SK-N-SH (cell line): ENCODE data around the gene PKDCC. TPM values are rescaled to one million over a fixed set of nuclear protein-coding genes. Genes with fewer than 3 reads are reported as not detected.

ENCODE experiments used
- CTCF ChIA-PET: fragments of 300-600, 350-600 bp; formaldehyde crosslinking; extraction: SDS; loops from one replicate; lab custom pipeline; 2021; lab: Yijun Ruan, JAX
- POLR2A ChIA-PET: fragments of 350-600 bp; sonication (Branson Sonifier 250); formaldehyde crosslinking; extraction: SDS; loops from one replicate; lab custom pipeline; 2020; ENCODE audit warnings: antibody characterized with exemption, inconsistent platforms; lab: Yijun Ruan, JAX
- DNase-seq: peaks from one replicate; pipeline ENCODE4 v3.0.0; 2012
- H2AFZ ChIP-seq: fragments of 200-600 bp; sonication (generic); 2 replicates; pipeline ENCODE4 v1.8.1; 2016; ENCODE audit warnings: antibody characterized with exemption, mild to moderate bottlenecking, low read depth
- H3F3A ChIP-seq: fragments of 200-600 bp; sonication (generic); replicated peaks from 2 replicates; pipeline ENCODE3; 2016; ENCODE audit warnings: antibody characterized with exemption, mild to moderate bottlenecking; ENCODE audit not compliant: insufficient read depth
- H3K27ac ChIP-seq, 2 experiments: fragments of 200-500 bp in 1 of 2; fragments of 200-600 bp in 1 of 2; sonication (Bioruptor generic) in 1 of 2; sonication (generic), shearing (Covaris generic) in 1 of 2; 2 replicates each; pipeline versions ENCODE4 v1.5.1 to v1.6.1; 2014 to 2016; ENCODE audit warnings: low read depth in 2 of 2, inconsistent platforms in 1 of 2, low read length in 1 of 2, mild to moderate bottlenecking in 1 of 2, mixed read lengths in 1 of 2
- H3K27me3 ChIP-seq: fragments of 200-600 bp; sonication (generic), shearing (Covaris generic); 2 replicates; pipeline ENCODE4 v1.6.1; 2016; ENCODE audit warnings: mixed run types; ENCODE audit not compliant: insufficient read depth
- H3K36me3 ChIP-seq, 2 experiments: fragments of 200-500 bp in 1 of 2; fragments of 200-600 bp in 1 of 2; sonication (Bioruptor generic) in 1 of 2; sonication (generic) in 1 of 2; replicated peaks in 1 of 2; 2 replicates each; pipeline versions ENCODE3 to v1.5.1; 2014 to 2016; ENCODE audit warnings: low read length in 1 of 2, mild to moderate bottlenecking in 1 of 2; ENCODE audit not compliant: insufficient read depth in 2 of 2, control insufficient read depth in 1 of 2
- H3K4me1 ChIP-seq, 2 experiments: fragments of 200-500 bp in 1 of 2; fragments of 200-600 bp in 1 of 2; sonication (Bioruptor generic) in 1 of 2; sonication (generic), shearing (Covaris generic) in 1 of 2; 2 replicates each; pipeline versions ENCODE4 v1.5.1 to v1.6.1; 2014 to 2016; ENCODE audit warnings: low read depth in 1 of 2, low read length in 1 of 2, mixed run types in 1 of 2; ENCODE audit not compliant: insufficient read depth in 2 of 2, control insufficient read depth in 1 of 2
- H3K4me2 ChIP-seq: fragments of 200-600 bp; sonication (generic), shearing (Covaris generic); 2 replicates; pipeline ENCODE4 v1.6.1; 2017; ENCODE audit warnings: mixed run types
- H3K4me3 ChIP-seq, 2 experiments: fragments of 200-500 bp in 1 of 2; fragments of 200-600 bp in 1 of 2; sonication (Bioruptor generic) in 1 of 2; sonication (generic), shearing (Covaris generic) in 1 of 2; 2 replicates each; pipeline versions ENCODE4 v1.5.1 to v1.8.1; 2014 to 2016; ENCODE audit warnings: low read depth in 2 of 2, inconsistent platforms in 1 of 2, low read length in 1 of 2, mild to moderate bottlenecking in 1 of 2, mixed read lengths in 1 of 2, moderate library complexity in 1 of 2
- H3K79me2 ChIP-seq: fragments of 200-600 bp; sonication (generic); 2 replicates; pipeline ENCODE4 v1.8.1; 2017; ENCODE audit warnings: mild to moderate bottlenecking; ENCODE audit not compliant: insufficient read depth
- H3K9ac ChIP-seq: fragments of 200-600 bp; sonication (generic); 2 replicates; pipeline ENCODE4 v1.6.1; 2017; ENCODE audit warnings: mixed run types
- H3K9me2 ChIP-seq: fragments of 200-600 bp; sonication (generic); 2 replicates; pipeline ENCODE4 v1.6.1; 2017; ENCODE audit warnings: mixed run types
- H3K9me3 ChIP-seq: fragments of 200-600 bp; sonication (generic); 2 replicates; pipeline ENCODE4 v1.6.1; 2017; ENCODE audit warnings: mixed run types, mild to moderate bottlenecking, moderate library complexity
- H4K20me1 ChIP-seq: fragments of 200-600 bp; sonication (generic); 2 replicates; pipeline ENCODE4 v1.6.1; 2017; ENCODE audit warnings: mild to moderate bottlenecking, mixed run types; ENCODE audit not compliant: insufficient read depth
- CHD2 ChIP-seq: fragments of 150-350 bp; IDR thresholded peaks from 2 replicates; pipeline ENCODE4 v1.6.1; 2018; ENCODE audit warnings: low read length; ENCODE audit not compliant: partially characterized antibody
- ELF1 ChIP-seq: IDR thresholded peaks from 2 replicates; pipeline ENCODE4 v1.4.0; 2012
- FOSL2 ChIP-seq: IDR thresholded peaks from 2 replicates; pipeline ENCODE4 v1.4.0; 2012; ENCODE audit warnings: low read depth, mild to moderate bottlenecking, moderate library complexity, borderline replicate concordance
- GABPA ChIP-seq: IDR thresholded peaks from 2 replicates; pipeline ENCODE4 v1.4.0; 2012; ENCODE audit warnings: low read depth, mild to moderate bottlenecking
- GATA2 ChIP-seq: sonication (generic); formaldehyde crosslinking; IDR thresholded peaks from 2 replicates; pipeline ENCODE4 v1.5.0; 2020; ENCODE audit warnings: mild to moderate bottlenecking, missing genetic modification reagents
- IRF3 ChIP-seq: fragments of 150-350 bp; IDR thresholded peaks from 2 replicates; pipeline ENCODE4 v1.6.1; 2016; ENCODE audit warnings: mild to moderate bottlenecking, low read depth, low read length
- NFIC ChIP-seq: IDR thresholded peaks from 2 replicates; pipeline ENCODE4 v1.4.0; 2012; ENCODE audit warnings: borderline replicate concordance
- POLR2AphosphoS5 ChIP-seq: IDR thresholded peaks from 2 replicates; pipeline ENCODE4 v1.6.1; 2012; ENCODE audit warnings: low read depth, low read length
- RAD21 ChIP-seq: IDR thresholded peaks from 2 replicates; pipeline ENCODE4 v1.6.1; 2012; ENCODE audit warnings: mild to moderate bottlenecking, low read length
- RCOR1 ChIP-seq: fragments of 150-350 bp; IDR thresholded peaks from 2 replicates; pipeline ENCODE4 v1.6.1; 2017; ENCODE audit warnings: antibody characterized with exemption, low read length
- REST ChIP-seq: IDR thresholded peaks from 2 replicates; pipeline ENCODE4 v1.6.1; 2012; ENCODE audit warnings: mild to moderate bottlenecking, low read depth, low read length, moderate library complexity
- RXRA ChIP-seq: IDR thresholded peaks from 2 replicates; pipeline ENCODE4 v1.4.0; 2012; ENCODE audit warnings: low read depth, mild to moderate bottlenecking, borderline replicate concordance
- SIN3A ChIP-seq: IDR thresholded peaks from 2 replicates; pipeline ENCODE4 v1.6.1; 2012; ENCODE audit warnings: low read depth, mild to moderate bottlenecking, low read length, moderate library complexity, borderline replicate concordance
- SMC3 ChIP-seq: IDR thresholded peaks from 2 replicates; pipeline ENCODE4 v1.6.1; 2012; ENCODE audit warnings: low read depth, low read length, improper control_type of control experiment
- TAF1 ChIP-seq: IDR thresholded peaks from 2 replicates; pipeline ENCODE4 v1.6.1; 2012; ENCODE audit warnings: low read depth, mild to moderate bottlenecking, low read length, moderate library complexity, borderline replicate concordance
- YY1 ChIP-seq: IDR thresholded peaks from 2 replicates; pipeline ENCODE4 v1.4.0; 2012; ENCODE audit warnings: low read depth, mild to moderate bottlenecking
- ZBTB33 ChIP-seq: IDR thresholded peaks from 2 replicates; pipeline ENCODE4 v1.4.0; 2012; ENCODE audit warnings: low read depth, borderline replicate concordance
- WGBS: methylation state at CpG from one replicate; pipeline ENCODE4 v1.1.6; 2017; ENCODE audit warnings: low lambda C conversion rate; 5-methylcytosine and 5-hydroxymethylcytosine counted together
- polyA plus RNA-seq, 3 experiments: library from polyadenylated mRNA; depleted of rRNA; stranded (reverse); fragments of >200 nt; gene quantifications; 2 replicates each; pipeline ENCODE4 v1.2.3, GENCODE V29; 2012

PKDCC gene
- polyA plus RNA-seq, 1 of the 3 experiments (the other 2 are of a cell fraction), result 16.0 TPM

- no peak overlapping the region for H3K27ac ChIP-seq
- POLR2A ChIA-PET, result interaction anchor here (0.9 to 2.2 kb wide), 5 partner anchors 39 to 232 kb away, joined by 3 to 10 read pairs (median 4); partner anchors contain the start of gene PKDCC
- no peaks in the 10 kb centered on the region for H3K9me2 ChIP-seq
- H3K36me3 ChIP-seq, result no peaks in the 10 kb centered on the region
- no peak overlapping the region for H2AFZ ChIP-seq
- peaks cover 0 to 6% of the 10 kb centered on the region in 2 experiments; a peak in 2 of 4 replicates for H3K4me1 ChIP-seq
- H3K4me3 ChIP-seq, result no peak overlapping the region
- no peak overlapping the region for H3K9ac ChIP-seq
- WGBS, result 48% methylated on average over 8 of the region's 8 CpGs
- H3K9me3 ChIP-seq, result no peaks in the 10 kb centered on the region
- TF ChIP-seq RCOR1 (no peak), FOSL2 (no peak), POLR2AphosphoS5 (no peak), RAD21 (no peak), CHD2 (no peak), IRF3 (no peak), ELF1 (no peak), GABPA (no peak), YY1 (no peak), SIN3A (no peak), ZBTB33 (no peak), NFIC (no peak), TAF1 (no peak), RXRA (no peak), SMC3 (no peak), GATA2 (CRISPR knock-in tag) (no peak), REST (no peak)
- TF ChIP-seq, all 33 proteins: peak for 0
- H3F3A ChIP-seq, result no peaks in the 10 kb centered on the region
- no peaks in the 10 kb centered on the region for H3K79me2 ChIP-seq
- H3K4me2 ChIP-seq, result no peak overlapping the region
- no peaks in the 10 kb centered on the region for H3K27me3 ChIP-seq
- CTCF ChIA-PET, result interaction anchor here (0.6 to 23.8 kb wide), 74 partner anchors 11 to 619 kb away, joined by 3 to 897 read pairs (median 5); partner anchors contain the start of genes EML4 and PKDCC
- H4K20me1 ChIP-seq, result no peaks in the 10 kb centered on the region
- no peak for DNase-seq
These were observed 38.1 kb downstream of the PKDCC start for GRCh38 chr2:42085706-42086487.
